Measurements from ENCODE around the gene LVRN.
"Not testable (repeated sequence)": the region's sequence is repeated elsewhere in the genome, so short reads cannot be mapped to it uniquely, and the experiment has no call there.

Gene LVRN

GRCh38 chr5:115962239-115962564, at the start of gene LVRN:
LVRN (plus strand) TSS chr5:115962475; CDS start chr5:115962618, 143 bp downstream.
- DNase-seq: no peak

- not testable (repeated sequence) for DNase-seq
These were observed 48.5 kb upstream of the LVRN start for GRCh38 chr5:115913623-115914400.

GRCh38 chr5:115920171-115920725, 42.0 kb upstream of the LVRN start:
- DNase-seq: no peak

GRCh38 chr5:115928578-115929407, 33.5 kb upstream of the LVRN start:
- DNase-seq: not testable (repeated sequence)

- DNase-seq: not testable (repeated sequence)
These were observed 32.1 kb upstream of the LVRN start for GRCh38 chr5:115930171-115930570.

- no peak for DNase-seq
These were observed 31.5 kb upstream of the LVRN start for GRCh38 chr5:115930630-115931337.

GRCh38 chr5:115932991-115933390, 29.3 kb upstream of the LVRN start:
- no peak for DNase-seq

- no peak for DNase-seq
These were observed 27.8 kb upstream of the LVRN start for GRCh38 chr5:115934388-115934974.

GRCh38 chr5:115936031-115936430, 26.2 kb upstream of the LVRN start:
- no peak for DNase-seq

- no peak for DNase-seq
These were observed 23.2 kb upstream of the LVRN start for GRCh38 chr5:115939059-115939458.

GRCh38 chr5:115940080-115940810, 22.0 kb upstream of the LVRN start:
- DNase-seq: no peak

GRCh38 chr5:115941051-115941675, 21.1 kb upstream of the LVRN start:
- DNase-seq: no peak

GRCh38 chr5:115944501-115944900, 17.8 kb upstream of the LVRN start:
- no peak for DNase-seq

GRCh38 chr5:115946655-115947054, 15.6 kb upstream of the LVRN start:
- no peak for DNase-seq

GRCh38 chr5:115947260-115947659, 15.0 kb upstream of the LVRN start:
- no peak for DNase-seq

- DNase-seq: no peak
These were observed 14.2 kb upstream of the LVRN start for GRCh38 chr5:115948091-115948534.

GRCh38 chr5:115949096-115949495, 13.2 kb upstream of the LVRN start:
- DNase-seq: no peak

GRCh38 chr5:115952588-115952987, 9.7 kb upstream of the LVRN start:
- DNase-seq: no peak

GRCh38 chr5:115954144-115954543, 8.1 kb upstream of the LVRN start:
- no peak for DNase-seq

- no peak for DNase-seq
These were observed 5.3 kb upstream of the LVRN start for GRCh38 chr5:115956957-115957356.

All from NCI-H2171 (cell line).